Body of pancreas (tissue), 4 donors: ENCODE data around the gene KRT33A.
"Not testable (repeated sequence)": the region's sequence is repeated elsewhere in the genome, so short reads cannot be mapped to it uniquely, and the experiment has no call there.

Experiments
- CTCF ChIP-seq, 7 experiments: fragments of 450-650 bp in 4 of 7; fragments of 200-600 bp in 3 of 7; sonication (generic) in 3 of 7; IDR thresholded peaks; one replicate each; pipeline ENCODE4 v1.5.1; 2016 to 2019; ENCODE audit warnings: antibody characterized with exemption in 7 of 7
- POLR2A ChIP-seq, 3 donors: fragments of 450-650 bp; IDR thresholded peaks; one replicate each; pipeline ENCODE4 v1.6.1; 2016; ENCODE audit warnings: antibody characterized with exemption in 3 of 3, mild to moderate bottlenecking in 2 of 3

GRCh38 chr17:41380091-41380490, 29.5 kb upstream of the KRT33A start:
- not testable (repeated sequence) for TF ChIP-seq CTCF, POLR2A (IDR thresholded peaks at IDR 0.05)
